GM12892 (cell line): ENCODE data around the gene MGA.

Experiments used
- POLR2A ChIP-seq: IDR thresholded peaks from 2 replicates; pipeline ENCODE4 v1.6.1; 2011; ENCODE audit warnings: low read depth, low read length, control low read depth
- POLR2AphosphoS5 ChIP-seq: IDR thresholded peaks from 2 replicates; pipeline ENCODE4 v1.6.1; 2011; ENCODE audit warnings: low read depth, low read length, control low read depth
- TAF1 ChIP-seq: IDR thresholded peaks from 2 replicates; pipeline ENCODE4 v1.6.1; 2011; ENCODE audit warnings: low read depth, mild to moderate bottlenecking, control low read depth, low read length, borderline replicate concordance

DNA sequence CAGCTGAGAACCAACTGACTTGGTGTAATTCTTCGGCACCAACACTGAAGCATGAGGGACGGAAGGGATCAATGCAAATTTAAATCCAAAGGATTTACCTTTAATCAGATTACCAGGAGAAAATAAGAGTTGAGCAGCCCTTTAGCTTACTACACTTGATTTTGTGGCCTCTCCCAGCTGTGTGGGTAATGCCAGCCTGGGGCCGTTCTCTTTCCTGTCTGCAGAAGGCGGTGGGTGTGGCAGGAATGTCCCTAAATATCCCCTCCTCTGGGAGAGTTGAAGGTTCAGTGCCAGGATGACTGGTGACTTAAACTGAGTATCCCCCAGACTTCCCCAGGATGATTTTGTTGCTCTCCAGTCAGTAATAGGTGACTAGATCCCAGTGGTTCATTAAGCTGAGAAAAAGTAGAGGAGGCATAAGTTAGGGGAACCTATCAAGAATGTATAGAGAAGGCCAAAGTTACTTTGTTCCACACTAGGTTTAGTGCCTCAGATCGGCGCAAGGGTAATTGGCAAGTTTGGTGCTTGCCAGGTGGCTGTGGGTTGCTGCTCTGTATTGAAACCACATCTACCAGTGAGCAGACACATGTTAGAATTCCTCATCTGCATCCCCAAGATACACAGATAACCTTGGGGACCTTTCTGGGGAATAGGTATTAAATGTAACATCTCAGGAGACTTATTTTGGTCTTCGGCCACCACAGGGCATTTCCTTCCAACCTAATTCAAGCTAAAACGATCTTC is 137.2 kb downstream of the MGA start:
- no peak for TF ChIP-seq TAF1
- no peak for TF ChIP-seq POLR2A
- no peak for TF ChIP-seq POLR2AphosphoS5
